NK-92 treated with Interleukin-12 subunit alpha and Interleukin-12 subunit beta, amount 100 ng/mL, for 24 hours (cell line): ENCODE results near the gene MXI1.
"Not testable (repeated sequence)": the region's sequence is repeated elsewhere in the genome, so short reads cannot be mapped to it uniquely, and the experiment has no call there.

Experiments
- DNase-seq: peaks from one replicate; lab custom pipeline; 2025; lab: John Stamatoyannopoulos, UW

The MXI1 gene

GRCh38 chr10:110241841-110242240 lies 34.4 kb downstream of the MXI1 start:
- no peak for DNase-seq

DNA sequence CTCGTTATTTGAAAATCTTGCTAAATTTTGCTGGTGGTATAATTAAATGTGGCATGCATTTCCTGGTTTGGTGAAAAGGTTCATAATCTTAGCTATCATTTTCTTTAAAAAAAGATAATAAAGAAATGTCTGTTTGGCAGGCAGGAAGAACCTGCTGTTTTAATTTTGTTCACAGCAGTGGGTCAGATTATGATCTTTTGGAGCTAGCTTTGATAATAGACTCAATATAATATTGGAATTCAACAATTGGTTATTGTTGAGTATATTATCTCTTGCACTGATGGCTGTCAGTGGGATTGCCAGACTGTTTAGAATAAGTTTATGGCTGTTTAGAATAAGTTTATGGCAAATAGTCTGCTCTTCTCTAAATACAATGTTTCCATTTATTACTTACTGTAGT lies 35.1 kb downstream of the MXI1 start:
- no peak for DNase-seq

DNA sequence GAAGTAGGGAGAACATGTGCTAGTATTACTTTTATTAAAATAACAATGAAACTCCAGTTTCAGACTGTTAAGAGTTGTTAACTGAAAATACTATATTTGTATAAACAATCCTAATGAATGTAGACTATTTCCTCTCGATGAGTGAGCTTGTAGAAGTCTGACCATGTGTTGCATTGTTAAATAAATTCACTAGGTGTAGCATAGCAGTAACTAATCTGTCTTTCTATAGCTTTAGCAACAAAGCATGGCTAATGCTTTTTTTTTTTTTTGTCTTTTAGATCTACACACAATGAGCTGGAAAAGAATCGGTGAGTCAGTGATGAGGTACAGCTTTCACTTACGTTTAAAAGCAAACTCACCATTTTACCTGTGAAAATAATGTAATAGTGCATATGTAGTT lies 37.1 kb downstream of the MXI1 start:
- DNase-seq: no peak

- DNase-seq: not testable (repeated sequence)
Measured at GRCh38 chr10:110247833-110248232, 40.4 kb downstream of the MXI1 start.

- DNase-seq: not testable (repeated sequence)
Measured at GRCh38 chr10:110249489-110249888, 42.1 kb downstream of the MXI1 start.

DNA sequence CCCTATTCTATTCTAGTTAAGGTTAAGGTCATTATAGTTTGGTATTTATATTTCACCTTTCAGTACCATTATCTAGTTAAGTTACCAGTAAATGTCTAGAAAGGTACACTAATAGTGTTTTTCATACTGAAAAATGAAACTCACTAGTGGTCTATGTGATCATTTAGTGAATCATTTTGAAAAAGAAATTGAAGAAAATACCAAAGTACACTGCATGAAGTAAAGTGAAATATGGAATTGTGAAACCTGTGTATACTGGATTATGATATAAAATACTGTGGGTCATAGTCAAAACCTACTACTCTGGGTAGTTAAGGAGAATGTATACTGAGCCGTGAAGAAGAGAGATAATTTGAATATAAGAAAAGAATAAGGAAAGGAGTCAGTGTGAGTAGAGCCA lies 44.0 kb downstream of the MXI1 start:
- not testable (repeated sequence) for DNase-seq

DNA sequence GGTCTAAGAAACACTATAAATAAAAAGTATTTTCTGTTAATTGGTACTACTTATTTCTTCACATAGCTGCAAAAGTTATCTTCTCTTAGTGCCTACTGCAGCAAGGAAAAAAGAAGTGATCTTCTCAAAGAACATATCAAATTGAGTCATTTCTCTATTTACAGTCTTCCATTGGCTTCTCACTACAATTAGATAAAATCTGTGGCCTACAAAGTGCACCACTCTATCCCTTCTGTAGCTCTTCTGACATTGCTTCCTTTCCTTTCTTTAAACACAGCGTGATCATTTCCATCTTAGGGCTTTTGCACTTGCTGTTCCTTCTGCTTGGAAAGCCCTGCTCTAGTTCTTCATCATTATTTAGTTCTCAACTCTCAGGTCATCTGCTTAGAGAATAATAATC lies 44.7 kb downstream of the MXI1 start:
- DNase-seq: no peak

DNA sequence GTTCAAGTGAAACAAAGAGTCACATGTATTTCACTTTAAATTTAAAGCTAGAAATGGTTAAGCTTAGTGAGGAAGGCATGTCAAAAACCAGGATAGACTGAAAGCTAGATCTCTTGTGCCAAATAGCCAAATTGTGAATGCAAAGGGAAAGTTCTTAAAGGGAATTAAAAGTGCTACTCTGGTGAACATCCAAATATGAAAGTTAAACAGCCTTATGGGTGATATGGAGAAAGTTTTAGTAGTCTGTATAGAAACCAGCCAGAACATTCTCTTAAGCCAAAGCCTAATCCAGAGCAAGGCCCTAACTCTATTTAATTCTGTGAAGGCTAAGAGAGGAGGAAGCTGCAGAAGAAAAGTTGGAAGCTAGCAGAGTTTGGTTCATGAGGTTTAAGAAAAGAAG lies 47.1 kb downstream of the MXI1 start:
- DNase-seq: no peak

GRCh38 chr10:110258542-110258941 lies 51.1 kb downstream of the MXI1 start:
- DNase-seq: no peak

GRCh38 chr10:110259317-110259716 lies 51.9 kb downstream of the MXI1 start:
- DNase-seq: no peak

DNA sequence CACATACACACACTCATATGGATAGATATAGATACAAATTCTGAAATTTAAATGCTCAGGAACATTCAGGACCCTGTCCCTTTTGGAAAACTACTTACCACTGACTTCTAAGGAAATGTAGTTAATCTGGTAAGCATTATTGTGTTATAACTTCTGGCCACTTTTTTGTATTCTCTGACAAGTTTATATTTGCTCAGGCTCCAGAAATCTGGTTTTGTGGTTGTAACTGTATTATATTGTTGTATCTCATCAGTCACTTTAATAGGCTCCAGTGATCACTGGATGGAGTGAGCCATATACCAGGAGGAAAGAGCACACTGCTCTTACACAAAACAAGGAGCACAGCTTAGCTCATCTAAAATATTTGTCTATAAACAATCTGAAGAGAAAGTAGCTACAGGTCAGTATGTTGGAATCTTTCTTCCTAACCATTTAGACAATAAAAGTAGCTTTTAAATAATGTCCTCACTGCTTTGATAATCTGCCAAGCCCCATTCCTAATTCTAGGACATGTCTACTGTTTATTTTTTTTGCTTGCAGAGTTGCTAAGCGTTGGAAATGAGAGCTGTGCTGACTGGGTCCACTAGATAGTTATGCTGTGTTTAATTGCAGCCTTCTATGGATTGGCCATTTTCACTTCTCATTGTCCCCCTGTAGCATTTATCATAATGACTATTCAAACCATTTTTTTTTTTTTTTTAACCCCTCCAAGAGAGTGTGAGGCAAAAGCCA lies 53.5 kb downstream of the MXI1 start:
- DNase-seq: no peak

DNA sequence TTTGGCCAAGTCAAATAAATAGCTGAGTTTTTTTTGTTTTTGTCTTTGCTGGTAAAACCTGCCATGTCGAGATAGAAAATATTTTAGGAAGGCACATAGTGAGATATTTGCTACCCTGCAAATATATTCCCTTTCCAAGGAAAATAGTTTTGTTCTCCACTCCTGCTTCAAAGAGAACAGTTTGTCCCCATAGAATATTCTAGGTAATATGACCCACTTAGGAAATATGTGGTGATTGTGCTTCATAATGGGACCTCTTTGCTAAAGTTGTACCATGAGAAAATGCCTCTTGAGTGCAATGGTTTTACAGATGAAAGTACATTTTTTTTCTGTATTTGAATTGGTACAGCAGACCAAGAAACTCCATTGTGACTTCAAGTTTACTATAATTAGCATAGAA lies 55.8 kb downstream of the MXI1 start:
- DNase-seq: no peak

GRCh38 chr10:110265573-110266193 lies 58.3 kb downstream of the MXI1 start:
- DNase-seq: no peak

DNA sequence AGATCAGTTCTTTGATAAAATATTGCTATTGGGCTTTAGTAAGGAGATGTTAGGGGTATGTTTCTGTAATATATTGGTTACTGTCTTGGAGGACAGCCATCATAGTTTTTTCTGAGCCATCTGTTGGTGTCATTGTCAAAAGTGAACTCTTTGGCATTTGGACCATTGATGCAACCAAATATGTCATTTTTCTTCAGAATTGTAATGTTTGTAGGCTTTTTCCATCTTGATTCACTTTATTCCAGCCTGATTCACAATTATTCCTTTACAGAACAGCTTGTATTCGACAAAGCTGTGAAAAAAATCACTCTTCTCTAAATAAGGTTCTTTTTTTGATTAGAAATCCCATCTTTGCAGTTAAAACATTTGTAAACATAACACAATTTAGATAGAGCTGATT lies 59.9 kb downstream of the MXI1 start:
- no peak for DNase-seq

DNA sequence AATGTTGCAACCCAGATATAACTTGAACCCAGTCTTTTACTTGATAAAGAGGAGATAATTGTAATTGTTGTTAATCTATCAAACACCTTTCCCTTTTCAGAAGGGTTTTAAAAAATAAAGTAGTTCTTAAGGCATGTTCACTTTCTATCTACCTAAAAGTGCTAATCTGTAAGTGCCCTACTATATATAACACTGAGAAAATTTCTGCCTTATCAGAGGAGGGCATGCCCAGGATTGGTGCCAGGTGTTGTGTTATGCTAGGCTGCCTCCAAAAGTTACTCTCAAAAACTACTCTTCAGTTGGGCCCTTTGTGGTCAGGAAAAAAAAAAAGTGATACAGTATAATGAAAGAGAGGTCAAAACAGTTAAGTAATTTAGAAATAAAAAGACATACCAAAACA lies 61.0 kb downstream of the MXI1 start:
- no peak for DNase-seq

- DNase-seq: no peak
Measured at GRCh38 chr10:110268971-110269370, 61.6 kb downstream of the MXI1 start.

DNA sequence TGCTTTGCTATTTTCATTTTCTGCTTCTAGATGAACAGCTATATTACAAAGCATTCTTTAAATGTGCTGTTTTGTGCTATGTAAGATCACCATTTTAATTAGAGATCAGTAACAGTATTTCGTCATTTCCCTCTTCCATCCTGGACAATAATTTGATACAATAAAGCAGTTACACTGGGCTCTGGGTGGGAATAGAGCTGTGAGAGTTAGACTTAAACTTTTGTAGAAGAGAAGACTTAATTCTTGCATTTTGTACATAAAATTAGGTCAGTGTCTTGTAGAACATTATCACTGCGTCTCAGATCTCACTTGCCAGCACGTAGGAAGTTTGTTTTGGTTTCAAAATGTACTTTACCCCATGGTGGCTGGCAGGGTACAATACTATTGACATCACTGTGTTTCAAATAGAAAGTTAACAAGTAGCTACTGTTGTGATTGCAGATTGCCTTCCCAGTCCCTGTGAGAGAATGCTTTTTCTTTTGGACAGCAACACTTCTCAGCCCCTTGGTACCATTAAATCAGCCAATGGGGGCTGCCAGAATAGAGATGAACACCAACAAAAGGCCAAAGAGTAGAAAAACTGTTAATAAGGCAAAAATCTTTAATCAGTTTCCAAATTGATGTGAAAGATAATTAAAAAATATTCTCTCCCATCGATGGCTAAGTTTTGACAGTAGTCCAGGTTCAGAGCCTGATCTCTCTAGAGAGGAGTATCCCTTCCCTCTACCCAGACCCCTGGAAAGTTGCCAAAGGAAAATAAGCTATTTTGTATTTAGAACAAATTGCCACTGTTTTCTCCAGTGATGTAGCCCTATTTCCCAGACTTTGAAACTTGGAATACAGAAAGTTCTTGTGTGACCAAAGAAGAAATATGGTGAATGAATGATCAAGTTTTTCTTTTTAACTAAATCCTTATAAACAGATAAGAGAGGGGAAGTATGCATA lies 62.2 kb downstream of the MXI1 start:
- no peak for DNase-seq

DNA sequence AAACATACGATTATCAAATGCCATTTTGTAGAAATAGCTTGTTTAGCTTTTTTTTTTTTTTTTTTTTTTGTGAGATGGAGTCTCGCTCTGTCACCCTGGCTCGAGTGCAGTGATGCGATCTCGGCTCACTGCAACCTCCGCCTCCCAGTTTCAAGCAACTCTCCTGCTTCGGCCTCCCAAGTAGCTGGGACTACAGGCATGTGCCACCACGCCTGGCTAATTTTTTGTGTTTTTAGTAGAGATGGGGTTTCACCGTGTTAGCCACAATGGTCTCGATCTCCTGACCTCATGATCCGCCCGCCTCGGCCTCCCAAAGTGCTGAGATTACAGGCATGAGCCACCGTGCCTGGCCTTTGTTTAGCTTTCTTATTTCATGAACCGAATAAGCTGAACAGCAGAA lies 65.6 kb downstream of the MXI1 start:
- DNase-seq: not testable (repeated sequence)

- peak; percentile 52 for DNase-seq
Measured at GRCh38 chr10:110273474-110273873, 66.1 kb downstream of the MXI1 start.

- DNase-seq: no peak
Measured at GRCh38 chr10:110274072-110274627, 66.7 kb downstream of the MXI1 start.

GRCh38 chr10:110274647-110275046 lies 67.2 kb downstream of the MXI1 start:
- DNase-seq: no peak

GRCh38 chr10:110275128-110275729 lies 67.8 kb downstream of the MXI1 start:
- no peak for DNase-seq
